NCI-H1417 treated with DMSO at 0.1 percent for 48 hours (cell line): ENCODE data around the gene C5orf63.
"Not testable (repeated sequence)": the region's sequence is repeated elsewhere in the genome, so short reads cannot be mapped to it uniquely, and the experiment has no call there.

ENCODE experiments used
- DNase-seq: peaks from one replicate; lab custom pipeline; 2025; lab: John Stamatoyannopoulos, UW

The C5orf63 gene

DNA sequence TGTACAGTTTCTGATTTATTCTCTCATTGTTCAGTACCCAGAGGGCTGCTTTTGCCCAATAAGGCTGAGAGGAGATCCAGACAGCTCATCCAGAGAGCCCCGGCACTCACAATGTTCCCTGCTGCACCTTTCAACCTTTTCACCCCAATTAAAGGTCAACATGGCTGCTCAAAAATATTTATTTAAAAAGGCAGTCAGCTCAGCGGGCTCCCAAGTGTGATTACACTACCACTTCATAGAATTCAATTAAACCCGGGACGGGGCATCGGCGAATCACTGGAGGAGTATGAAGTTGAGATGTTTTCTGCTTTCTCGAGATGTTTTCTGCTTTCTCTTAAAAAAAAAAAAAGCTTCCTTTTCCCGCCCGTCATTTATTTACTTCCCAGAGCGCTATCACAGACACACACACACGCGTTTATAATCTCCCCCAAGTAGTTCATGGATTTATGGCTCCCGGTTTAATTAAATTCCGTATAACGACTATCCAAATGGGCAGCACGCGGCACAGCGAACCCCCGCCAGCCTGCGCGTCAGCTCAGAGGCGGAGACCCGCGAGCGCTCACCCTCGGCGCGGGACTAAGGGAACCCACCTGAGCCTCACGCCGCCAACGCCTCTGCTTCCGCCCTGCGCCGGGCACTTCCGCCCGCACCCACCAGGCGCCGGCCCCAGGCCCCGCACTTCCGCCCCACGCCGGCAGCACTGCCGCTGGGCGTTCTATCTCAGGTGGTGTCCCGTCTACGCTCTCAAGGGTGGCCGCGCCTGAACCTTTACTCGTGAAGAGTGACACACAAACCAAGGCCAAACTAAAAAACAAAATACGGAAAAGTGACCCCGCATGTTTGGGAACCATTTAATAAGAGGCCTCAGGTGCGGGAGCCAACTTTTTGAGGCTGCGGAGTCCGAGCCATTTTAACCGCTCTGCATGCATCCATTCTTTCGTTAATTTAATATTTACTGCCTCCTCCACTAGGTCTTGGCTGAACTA is at the start of gene C5orf63:
Gene C5orf63, minus strand, starts transcription at position 642 of the 986 bp plus-strand sequence. CDS start 14,507 bp downstream, outside the sequence.
- DNase-seq, result no peak

DNA sequence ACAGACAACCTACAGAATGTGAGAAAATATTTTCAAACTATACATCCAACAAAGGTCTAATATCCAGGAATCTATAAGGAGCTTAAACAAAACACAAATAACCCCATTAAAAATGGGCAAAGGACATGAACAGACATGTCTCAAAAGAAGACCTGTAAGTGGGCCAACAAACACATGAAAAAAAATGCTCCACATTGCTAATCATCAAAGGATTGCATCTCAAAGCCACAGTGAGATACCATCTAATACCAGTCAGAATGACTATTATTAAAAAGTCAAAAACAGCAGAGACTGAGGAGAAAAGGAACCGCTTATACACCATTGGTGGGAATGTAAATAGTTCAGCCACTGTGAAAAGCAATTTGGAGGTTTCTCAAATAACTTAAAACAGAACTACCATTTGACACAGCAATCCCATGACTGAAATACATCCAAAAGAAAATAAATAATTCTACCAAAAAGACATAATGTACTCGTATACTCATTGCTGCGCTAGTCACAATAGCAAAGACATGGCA is 39.1 kb upstream of the C5orf63 start:
- DNase-seq, result no peak

DNA sequence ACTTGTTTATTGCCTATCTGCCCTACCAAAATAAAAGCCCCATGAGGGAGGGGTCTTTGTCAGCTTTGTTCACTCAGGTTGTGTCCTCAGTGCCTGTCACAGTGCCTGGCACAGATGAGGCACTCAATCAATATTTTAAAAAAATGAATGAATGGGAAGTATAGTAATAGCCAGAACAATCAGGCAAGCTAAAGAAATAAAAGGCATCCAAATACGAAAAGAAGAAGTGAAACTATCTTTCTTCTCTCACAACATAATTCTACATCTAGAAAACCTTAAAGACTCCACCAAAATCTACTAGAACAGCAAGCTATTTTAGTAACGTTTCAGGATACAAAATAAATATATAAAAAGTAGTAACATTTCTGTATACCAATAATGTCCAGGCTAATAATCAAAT is 37.8 kb upstream of the C5orf63 start:
- no peak for DNase-seq

DNA sequence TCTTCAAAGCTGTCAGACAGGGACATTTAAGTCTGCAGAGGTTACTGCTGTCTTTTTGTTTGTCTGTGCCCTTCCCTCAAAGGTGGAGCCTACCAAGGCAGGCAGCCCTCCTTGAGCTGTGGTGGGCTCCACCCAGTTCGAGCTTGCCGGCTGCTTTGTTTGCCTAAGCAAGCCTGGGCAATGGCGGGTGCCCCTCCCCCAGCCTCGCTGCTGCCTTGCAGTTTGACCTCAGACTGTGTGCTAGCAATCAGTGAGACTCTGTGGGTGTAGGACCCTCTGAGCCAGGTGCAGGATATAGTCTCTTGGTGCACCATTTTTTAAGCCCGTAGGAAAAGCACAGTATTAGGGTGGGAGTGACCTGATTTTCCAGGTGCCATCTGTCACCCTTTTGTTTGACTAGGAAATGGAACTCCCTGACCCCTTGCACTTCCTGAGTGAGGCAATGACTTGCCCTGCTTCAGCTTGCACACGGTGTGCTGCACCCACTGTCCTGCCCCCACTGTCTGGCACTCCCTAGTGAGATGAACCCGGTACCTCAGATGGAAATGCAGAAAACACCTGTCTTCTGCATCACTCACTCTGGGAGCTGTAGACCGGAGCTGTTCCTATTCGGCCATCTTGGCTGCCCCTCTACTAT is 35.4 kb upstream of the C5orf63 start:
- DNase-seq, result not testable (repeated sequence)

DNA sequence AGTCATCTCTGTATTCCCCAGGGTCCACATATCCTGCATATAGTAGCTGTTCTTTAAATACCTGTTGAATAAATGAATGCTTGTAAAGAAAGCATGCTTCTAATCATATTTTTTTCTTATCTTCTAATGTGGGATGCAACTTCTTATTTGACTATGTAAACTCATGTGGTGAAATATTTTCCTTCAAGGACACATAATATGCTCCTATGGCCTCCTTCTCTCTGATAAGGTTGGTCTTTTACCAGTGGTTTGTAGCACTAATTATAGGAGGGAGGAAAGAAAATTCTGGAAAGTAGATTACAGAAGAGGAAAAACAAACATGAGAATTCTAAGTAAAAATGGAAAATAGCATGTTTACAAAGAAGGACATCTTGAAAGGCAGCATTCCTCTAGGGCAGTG is 28.6 kb upstream of the C5orf63 start:
- no peak for DNase-seq

DNA sequence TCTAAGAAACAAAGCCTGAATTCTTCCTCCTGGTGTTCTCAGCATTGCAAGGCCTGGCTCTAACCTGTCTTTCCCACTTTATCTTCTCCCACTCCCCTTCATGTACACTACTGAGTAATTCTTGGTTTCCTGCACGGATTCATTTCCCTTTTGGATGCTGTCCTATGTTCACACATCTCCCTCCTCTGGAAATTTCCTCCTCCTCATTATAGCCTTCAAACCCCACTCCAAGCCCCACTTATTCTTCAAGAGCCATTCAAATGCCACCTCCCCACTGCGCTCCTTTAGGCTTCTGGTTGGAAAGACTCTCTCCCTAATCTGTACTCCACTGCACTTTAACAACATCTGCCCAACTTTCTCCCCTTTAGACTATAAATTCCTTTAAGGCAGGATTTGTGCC is 28.2 kb upstream of the C5orf63 start:
- DNase-seq, result no peak

DNA sequence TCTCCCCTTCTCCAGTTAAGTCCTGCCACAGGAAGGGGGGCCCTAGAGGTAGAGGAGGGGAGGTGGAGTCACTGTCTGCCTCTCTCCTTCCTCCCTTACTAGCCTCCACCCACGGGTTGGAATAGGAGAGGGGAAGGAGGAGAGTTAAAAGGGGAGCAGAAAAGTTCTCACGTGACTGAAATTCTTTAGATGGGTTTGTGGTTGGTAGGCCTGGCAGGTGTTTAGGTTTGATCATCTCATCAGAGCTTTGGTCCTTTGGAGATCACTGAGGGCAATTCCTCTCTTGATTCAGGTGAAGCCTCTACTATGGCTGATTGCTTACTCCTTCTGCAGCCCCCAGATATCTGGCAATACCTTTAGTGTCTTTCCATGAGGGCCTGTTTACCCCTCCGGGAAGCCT is 24.9 kb upstream of the C5orf63 start:
- DNase-seq, result no peak

DNA sequence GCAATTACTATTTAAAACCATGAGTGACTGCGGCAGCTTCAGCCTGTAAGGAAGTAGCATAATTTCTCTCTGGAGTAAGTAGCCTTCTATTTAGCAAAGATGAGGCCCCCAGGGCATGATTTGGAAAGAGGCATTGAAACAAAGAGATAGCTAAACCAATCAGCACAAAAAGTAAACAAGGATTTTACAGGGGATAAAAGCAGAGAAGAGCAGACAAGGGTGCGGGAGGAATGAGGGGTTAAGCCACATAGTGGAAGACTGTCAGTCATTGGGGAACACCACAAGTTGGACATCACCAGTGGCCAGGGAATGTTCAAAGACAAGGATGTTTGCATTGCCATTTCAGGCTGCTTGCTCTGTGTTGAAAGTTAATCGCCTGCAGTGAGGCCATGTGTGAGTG is 24.0 kb upstream of the C5orf63 start:
- no peak for DNase-seq

DNA sequence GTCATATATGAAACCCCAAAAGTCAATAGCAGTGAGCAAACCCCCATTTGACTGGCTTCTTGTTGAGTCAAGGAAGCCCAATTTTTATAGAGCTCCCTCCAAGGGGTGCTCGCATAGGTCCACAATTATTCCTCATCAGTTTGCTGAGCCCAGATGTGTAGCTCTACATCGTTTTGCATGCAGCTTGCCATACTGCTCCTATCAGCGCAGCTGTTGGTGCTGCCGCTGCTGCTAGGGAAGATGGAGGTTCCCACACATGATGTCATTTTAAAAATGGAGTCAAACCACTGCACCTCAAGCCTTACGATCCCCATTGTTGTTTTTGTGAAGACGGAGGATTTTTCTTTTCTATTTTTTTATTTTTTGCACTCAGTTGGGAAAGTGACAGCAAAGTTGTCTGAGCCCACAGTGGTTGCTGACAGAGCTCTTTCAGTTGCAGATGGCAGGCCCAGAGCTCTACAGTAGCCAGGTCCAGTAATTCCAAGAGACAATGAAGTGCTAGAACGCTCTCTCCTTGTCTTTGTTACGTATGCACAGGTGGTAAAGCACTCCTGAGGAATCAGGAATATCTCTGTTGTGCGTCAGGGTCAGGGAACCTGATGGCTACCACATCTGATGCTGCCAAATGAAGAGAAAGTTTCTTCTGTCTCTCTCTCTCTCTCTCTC is 23.2 kb upstream of the C5orf63 start:
- no peak for DNase-seq

DNA sequence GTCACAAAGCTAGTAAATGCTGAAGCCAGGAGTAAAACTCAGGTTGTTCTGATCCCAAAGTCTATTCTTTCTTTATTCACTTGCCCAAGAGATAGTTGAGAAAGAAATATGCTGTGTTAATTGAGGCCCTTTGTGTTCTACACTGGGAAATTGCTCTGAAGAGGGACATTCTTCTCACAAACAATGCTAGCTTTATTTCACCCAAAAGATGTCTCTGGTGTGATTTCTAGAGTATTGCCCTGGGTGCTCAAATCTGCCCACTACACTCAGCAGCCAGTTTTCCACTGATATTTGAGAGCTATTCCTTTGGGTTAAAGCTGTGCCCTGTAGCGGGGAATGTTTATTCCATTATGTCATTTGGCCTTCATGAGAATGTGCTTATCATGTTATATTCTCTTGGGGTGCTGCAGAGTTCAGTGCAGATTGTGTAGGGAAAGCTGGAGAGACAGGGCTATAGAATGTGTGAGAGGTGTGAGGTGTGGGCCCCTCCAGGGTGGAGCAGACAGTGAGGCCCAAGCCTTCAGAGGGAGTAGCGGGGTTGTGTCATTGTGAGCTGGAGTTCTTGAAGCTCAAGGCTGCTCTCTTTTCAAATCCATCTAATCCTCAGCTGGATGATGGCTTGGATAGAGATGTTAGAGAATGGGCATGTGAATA is 21.0 kb upstream of the C5orf63 start:
- DNase-seq, result no peak

DNA sequence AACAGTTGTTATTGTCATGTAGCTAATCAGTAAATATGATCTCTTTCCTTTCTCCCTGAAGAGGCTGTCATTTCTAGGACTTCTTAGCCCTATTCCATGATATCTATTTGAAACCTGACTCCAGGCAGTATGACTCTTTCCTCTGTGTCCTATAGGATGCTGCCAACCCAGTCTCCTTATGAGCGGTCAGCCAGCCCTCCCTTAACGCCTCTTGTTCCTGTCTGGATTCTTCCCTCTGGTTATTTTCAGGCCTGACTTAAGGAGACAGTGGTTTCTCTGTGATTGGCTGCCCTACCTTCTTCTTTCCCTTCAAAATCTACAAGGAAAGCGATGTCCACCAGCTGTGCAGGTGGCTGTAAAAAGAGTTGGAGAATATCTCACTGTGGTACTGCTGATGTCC is 19.4 kb upstream of the C5orf63 start:
- DNase-seq, result no peak

DNA sequence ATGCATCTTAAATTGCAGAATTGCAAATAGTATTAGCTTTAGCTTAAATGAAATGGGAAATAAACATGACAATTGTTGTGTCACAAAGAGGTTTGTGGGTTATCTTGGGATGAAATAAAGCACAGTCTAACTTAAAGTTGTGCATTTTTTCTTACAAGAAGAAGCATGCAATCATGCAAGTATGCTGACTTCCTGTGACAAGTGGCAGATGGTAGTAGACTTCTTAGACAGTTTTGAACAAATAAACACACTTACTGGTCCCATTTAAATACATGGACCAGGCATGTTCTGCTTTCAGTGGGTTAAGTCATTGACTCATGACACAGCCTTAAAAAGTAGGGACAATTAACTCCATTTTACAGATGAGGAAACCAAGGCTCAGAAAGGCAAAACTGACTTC is 15.9 kb upstream of the C5orf63 start:
- DNase-seq, result no peak

DNA sequence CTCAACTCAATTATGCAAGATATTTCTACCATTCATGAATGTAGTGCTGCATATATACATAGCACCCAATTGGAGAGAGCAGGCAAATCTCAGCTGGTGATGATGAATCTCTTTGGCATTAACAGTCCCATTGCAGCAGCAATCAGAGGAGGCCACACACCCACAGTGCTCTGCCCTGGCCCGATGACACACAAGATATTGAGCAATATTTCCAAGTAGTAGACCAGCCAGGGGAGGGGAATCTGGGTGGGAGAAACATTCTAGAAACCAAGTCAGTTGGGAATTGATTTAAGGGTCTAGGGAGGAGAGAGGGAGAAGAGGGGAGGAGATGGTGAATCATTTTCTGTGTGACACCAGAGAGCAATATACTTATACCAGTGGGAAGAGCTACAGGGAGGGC is 14.9 kb upstream of the C5orf63 start:
- DNase-seq, result no peak

DNA sequence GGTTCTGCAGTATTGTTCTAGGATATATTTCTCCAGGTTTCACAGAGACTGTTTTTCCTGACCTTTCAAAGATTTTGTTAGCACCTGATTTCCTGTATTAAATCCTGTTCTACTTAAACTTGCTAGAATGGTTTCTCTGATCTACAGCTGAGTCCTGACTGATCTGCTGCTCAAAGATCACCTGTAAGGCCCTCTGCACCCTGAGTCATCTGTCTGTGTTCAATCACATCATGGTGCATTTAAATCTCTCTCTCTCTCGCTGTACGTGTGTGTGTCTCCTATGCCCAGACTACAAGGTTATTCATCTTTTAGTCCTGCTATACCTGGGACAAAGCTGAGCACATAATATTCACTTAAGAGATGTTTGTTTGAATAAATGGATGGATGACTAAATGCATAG is 13.3 kb upstream of the C5orf63 start:
- DNase-seq, result no peak

DNA sequence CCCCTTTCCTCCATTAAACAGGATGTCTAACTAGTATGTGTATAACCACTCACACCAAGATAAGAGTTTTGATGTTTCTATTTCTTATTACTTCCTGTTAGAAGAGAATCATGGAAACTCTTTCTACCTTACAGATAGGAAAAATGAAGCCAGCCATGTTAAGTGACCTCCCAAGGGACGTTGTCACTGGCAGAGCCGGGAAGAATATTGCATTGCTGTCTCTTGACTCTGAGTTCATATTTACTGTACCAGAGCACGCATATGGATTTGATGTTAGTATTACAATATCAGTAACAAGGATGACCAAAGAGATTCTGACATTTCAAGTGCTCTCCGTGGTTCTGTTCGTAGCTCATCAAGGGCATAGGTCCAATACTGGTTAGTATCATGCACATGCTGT is 12.5 kb upstream of the C5orf63 start:
- DNase-seq, result no peak

DNA sequence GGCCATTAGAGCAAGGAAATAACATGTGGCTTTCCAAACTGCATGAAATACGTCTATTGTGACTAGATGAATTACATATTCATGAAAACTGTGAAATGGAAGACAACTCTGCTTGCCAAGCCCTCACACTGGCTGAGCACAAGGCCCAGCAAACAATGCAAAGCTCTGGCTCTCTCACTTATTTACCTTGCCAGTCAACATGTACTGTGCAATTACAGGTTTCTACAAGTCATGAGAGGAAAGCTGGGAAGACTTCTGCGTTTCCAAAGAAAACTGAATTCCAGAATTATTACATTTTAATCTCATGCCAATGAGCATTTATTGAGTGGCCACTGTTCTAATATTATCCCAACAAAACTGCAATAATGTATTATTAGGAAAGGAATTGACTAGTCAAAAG is 12.1 kb upstream of the C5orf63 start:
- no peak for DNase-seq

DNA sequence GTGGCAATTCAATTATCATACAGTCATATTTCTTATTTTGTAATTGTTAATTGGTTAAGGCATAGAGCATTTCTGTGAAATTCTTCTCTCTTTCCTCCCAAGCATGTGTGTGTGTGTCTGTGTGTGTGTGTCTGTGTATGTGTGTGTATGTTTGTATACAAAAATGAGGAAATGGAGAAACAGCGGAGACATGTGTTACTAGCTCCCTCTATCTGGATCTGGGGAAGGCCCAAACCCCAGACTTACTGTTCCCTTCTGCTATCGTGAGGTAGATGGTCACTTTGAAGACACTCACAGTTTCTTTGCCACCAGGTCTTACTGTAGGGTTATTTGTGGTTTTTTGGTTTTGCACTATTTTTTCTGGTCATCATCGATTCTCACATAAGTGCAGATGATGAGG is 11.4 kb upstream of the C5orf63 start:
- DNase-seq, result no peak

DNA sequence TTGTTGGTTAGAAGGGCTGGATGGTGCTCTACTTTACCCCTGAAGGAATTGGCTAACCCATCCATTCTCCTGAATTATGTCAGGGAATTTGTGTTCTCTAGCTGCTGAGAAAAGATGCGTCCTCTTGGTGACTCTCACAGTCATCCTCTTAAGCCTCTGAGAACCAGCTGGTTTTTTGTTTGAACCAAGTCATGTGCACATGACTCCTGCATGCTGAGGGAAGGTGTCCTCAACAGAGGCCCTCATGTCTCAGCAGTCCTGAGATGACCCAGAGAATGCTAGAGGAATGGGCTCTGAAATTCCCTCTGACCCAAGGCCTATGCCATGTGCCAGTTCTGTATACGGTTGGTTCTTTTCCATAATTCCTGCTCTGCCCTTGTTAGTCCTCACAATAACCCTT is 10.4 kb upstream of the C5orf63 start:
- DNase-seq, result no peak

DNA sequence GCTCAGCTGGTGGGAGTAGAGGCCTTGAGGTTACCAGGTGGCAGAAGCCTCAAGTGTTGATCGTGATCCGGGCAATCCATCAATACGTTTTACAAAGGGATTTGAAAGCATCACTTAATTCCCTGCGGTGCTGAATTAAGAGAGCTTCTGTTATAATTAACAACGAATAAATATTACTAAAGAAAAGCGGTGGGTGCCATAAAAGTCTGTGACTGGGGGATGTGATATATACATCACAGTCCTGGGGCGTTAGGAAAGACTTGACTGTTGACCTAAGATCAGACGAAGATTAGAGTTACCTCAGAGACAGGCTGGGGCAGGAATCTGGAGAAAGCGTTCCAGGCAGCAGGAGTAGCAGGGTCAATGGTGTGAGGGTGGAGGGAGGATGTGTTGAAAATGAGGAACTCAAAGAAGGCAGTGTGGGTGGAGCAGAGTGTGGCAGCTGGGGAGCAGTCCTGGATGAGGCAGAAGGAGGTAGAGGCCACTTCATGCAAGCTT is 6.7 kb upstream of the C5orf63 start:
- peak; percentile 88 for DNase-seq

DNA sequence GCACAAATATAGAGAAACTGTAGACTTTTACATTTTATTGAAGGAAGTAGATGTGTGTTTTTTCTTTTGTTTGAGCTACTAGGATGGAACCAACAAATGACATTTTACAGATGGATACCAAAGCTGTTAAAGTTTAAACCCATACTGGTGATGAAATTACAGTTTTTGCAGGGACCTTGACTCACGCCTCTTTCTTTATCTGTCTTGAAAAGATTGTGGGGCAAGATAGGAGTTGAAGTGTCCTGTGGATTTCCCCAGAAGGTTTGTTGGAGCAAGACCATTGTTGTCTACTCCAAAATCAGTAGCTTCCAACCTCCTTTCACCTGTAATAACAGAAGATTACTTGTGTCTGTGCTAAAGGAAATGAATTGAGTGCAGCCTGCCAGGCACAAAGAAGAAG is 4.1 kb upstream of the C5orf63 start:
- no peak for DNase-seq

DNA sequence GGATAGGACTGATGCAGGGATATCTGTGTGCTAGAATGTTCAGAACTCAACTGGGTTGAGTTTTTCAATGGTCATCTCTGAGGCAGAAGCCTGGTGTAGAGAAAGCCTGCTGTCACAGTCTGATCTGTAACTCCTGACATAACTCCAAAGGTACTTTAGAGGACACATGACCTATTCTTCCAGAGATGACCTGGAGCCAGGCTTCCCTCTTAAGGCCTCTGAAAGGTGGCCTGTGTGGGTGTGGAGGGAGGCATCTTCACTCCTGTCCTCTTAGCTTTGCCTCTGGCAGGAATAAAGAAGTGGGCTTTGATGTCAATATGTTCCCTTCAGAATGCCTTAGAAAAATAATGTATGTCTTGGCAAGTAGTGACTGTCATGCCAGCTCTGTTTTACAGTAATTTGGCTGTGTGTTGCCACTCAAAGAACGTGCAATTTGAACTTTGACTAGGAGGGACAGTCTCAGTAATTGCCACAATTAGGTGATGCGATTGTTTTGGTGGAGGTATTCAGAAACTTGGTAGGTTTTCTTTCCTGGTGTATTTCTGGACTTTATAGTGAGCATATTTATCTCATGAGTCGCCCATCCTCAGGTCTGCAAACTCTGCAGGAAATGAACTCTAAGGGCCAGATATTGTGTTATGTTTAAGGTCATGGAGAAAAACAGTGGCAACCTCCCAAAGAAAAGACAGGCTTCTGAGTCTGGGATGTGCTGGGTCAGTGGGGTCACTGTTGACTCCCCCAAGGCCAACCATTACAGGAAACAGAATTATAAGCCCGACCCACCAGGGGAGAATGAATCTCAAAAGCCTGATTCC is 3.2 kb upstream of the C5orf63 start:
- no peak for DNase-seq
